GM19468 (cell line): Measurements from ENCODE around the gene SELENON.

ENCODE experiments used
- ATAC-seq: cut with Tn5 transposase; IDR thresholded peaks from one replicate; pipeline ENCODE4 v1.9.1; 2021; ENCODE audit warnings: mild to moderate bottlenecking, moderate library complexity, moderate number of reproducible peaks; ENCODE audit not compliant: unreplicated experiment; ENCODE audit errors: extremely low read depth

SELENON gene, protein sequence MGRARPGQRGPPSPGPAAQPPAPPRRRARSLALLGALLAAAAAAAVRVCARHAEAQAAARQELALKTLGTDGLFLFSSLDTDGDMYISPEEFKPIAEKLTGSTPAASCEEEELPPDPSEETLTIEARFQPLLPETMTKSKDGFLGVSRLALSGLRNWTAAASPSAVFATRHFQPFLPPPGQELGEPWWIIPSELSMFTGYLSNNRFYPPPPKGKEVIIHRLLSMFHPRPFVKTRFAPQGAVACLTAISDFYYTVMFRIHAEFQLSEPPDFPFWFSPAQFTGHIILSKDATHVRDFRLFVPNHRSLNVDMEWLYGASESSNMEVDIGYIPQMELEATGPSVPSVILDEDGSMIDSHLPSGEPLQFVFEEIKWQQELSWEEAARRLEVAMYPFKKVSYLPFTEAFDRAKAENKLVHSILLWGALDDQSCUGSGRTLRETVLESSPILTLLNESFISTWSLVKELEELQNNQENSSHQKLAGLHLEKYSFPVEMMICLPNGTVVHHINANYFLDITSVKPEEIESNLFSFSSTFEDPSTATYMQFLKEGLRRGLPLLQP

GRCh38 chr1:25799935-25800702 is at the start of gene SELENON:
Gene SELENON (plus strand): TSS chr1:25800193. CDS start chr1:25800231, 38 bp downstream.
- ATAC-seq, result no peak

DNA sequence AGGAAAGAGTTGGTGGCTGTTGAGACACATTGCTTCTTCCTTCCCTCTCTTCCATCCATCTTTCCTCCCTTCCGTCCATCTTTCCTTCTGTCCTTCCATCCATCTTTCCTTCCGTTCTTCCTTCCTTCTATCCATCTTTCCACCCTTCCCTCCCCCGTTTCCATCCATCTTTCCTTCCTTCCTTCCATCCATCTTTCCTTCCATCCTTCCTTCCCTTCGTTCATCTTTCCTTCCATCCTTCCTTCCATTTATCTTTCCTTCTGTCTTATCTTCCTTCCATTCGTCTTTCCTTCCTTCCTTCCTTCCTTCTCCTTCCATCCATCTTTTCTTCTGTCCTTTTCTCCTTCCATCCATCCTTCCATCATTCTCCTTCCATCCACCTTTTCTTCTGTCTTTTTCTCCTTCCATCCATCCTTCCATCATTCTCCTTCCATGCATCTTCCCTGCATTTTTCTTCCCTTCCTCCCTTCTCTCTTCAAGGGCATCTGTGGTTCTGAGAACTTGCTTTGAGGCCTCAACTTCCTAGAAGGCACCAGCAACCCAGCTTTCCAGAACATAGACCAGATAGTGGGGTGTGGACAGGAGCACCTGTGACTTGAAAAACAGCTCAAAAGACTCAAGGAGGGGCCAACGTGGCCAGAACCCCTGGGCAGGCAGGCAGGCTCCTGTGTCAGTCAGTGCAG is 48.9 kb upstream of the SELENON start:
- no peak for ATAC-seq

DNA sequence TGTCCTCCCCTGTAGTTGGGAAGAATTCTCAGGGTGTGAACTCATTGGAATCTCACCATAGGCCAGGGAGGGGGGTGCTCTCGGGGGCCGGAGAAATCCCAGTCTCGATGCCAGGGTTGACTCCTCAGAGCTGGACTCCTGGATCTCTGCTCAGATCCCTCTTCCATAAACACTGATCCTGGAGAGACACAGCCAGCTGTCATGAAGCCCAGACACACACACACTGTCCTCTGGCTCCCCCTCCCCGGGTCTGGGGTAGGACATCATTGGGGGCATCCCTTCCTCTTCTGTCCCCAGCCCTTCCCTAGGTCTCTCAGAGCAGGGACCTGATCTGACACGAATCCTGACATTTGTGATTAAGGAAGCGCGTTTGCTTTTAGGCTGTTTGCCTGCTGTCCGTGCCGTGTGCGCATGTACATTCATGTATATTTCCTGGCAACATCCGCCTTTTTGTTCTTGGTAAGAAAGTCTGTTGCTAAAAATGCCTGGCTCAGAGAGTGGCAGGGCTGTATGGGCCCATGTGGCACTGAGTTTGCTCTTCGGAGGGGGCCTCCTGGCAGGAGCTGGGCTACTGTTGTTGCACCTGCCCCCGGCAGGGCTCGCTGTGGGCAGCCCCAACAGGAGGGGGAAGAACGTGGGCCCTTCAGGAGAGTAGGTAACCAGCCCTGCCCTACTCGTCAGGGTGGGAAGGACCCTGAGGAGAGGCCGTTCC is 45.4 kb upstream of the SELENON start:
- ATAC-seq, result no peak

DNA sequence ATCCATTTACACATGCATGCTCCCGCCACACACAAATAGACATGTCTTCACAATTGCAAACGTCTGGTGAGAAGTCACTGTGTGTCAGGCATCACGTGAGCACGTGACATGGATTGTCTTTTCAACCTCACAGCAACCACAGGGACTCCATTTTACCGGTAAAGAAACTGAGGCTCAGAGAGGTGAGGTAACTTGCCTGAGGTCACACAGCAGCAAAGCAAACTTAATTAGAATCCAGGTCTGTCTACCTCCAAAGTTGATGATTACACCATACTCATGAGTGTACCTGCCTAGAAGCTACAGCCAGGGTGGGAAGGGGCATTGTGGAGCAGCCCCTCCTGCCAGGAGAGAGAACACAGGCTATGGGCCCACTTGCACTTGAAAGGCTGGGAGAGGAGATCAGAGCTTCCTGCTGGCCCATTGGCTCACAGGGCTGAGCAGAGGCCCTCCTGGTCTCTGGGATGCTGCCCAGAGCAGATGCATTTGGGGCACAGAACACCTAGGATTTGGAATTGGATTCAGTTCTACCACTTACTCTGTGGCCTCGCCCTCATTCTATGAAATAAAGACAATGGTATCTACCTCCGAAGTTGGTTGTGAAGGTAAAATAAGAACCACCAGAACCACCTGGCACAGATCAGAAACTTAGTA is 44.4 kb upstream of the SELENON start:
- ATAC-seq, result no peak

DNA sequence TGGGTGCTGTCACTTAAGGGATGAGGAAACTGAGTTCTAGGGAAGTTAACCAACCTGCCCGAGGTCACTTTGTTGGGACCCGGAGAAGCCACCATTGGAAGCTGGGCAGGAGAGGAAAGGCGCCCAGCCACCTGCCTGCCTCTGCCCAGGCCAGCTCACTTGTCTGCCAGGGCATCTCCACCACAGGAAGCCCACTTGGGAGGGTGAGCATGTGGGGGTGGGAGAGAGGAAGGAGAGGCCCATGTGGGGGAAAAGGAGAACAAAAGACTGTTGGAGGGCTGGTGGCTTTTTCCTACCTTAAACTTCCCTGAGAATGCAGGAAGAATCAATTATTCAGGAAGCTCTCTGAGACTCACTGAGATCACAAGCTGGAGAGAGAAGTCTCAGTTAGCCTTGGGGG is 43.8 kb upstream of the SELENON start:
- ATAC-seq, result no peak

- no peak for ATAC-seq
Measured at GRCh38 chr1:25757151-25757845, 42.7 kb upstream of the SELENON start.

GRCh38 chr1:25757846-25758185 is 42.2 kb upstream of the SELENON start:
- no peak for ATAC-seq

DNA sequence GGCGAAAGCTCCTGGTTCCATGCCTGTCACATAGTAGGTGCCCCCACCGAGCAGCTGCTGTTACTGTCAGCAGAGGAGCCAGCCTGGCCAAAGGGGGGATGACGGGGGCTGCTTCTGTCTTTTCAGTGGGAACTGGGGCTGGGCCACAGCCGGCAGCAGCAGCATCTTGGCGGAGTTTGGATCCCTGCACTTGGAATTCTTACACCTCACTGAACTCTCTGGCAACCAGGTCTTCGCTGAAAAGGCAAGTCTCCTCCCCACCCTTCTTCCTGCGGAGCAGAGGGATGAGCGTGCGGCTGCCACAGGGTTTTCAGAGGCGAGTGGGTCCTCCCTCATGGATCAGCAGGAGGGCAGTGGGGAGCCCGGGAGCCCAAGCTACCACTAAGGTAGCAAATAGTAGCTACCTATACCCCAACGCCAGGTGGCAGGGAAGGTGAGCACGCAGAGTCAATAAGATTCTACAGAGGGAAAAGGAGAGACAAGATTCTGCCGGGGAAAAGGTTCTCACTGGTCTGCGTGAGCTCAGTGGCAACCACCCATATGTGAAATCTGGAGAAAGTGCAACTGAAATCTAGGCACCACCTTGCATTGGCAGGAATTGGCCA is 41.4 kb upstream of the SELENON start:
- no peak for ATAC-seq

DNA sequence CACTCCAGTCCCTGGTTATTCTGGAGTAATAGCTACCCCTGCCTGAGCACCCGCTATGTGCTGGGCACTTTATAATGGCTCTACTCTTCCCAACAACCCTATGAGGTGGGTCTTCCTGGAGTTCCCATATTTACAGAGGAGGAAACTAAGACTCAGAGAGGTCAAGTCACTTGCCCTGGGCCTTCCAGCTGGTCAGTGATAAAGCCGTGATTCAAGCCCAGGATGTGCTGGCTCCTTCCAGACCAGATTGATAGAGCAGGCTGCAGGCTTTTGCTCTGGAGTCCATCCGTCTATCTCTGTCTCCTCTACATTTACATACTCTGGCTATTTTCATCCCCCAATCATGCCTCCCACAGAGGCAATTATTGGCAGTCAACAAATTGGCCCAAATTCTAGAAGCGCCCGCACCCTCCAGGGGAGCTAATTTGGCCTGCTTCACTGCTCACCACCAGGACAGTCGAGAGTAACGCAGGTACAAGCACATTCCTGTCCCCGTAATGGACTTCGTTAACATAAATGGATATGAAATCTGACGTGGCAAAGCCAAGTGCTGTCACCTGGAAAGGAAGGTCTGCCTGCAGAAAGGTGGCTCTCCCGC is 39.8 kb upstream of the SELENON start:
- ATAC-seq, result no peak

GRCh38 chr1:25760871-25761270 is 39.1 kb upstream of the SELENON start:
- ATAC-seq, result no peak

DNA sequence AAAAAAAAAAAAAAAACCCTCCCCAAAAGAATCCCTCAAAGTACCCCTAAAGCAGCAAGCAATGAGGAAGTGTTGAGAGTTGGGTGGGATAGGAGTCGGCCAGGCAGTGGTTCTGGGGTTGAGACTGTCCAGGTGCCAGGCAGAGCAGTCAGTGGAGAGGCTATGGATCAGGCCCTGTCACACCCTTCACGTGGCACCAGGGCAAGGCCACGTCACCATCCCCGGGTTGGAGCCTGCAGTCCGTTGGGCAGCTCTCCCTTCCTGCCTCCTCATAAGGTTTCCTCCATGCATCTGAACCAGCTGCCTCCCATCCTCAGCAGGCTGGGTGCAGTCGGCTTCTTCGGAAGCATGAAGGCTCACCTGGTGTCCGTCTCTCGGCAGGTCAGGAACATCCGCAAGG is 36.5 kb upstream of the SELENON start:
- ATAC-seq, result no peak

GRCh38 chr1:25765136-25765922 is 34.7 kb upstream of the SELENON start:
- no peak for ATAC-seq

- ATAC-seq, result no peak
Measured at GRCh38 chr1:25765923-25766589, 33.9 kb upstream of the SELENON start.

- no peak for ATAC-seq
Measured at GRCh38 chr1:25766721-25767436, 33.1 kb upstream of the SELENON start.

DNA sequence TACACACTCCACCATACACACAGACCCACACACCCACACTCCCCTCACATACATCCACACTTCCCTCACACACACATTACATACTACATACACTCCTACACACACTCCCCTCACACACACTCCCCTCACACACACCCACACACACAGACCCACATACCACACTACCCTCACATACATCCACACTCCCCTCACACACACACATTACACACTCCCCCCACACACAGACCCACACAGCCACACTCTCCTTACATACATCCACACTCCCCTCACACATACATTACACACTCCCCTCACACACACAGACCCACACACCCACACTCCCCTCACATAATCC is 32.6 kb upstream of the SELENON start:
- ATAC-seq, result no peak

DNA sequence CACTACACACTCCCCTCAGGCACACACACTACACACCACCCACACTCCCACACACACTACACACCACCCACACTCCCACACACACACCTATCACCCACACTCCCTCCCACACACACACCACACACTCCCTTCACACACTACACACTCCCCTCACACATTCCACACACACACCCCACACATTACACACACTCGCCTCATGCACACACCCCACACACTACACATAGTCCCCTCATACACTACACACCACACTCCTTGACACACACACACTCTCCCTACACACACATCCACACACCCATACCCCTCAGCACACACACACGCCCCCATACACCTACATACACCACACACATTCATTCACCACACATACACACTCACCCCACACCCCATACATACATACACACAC is 31.0 kb upstream of the SELENON start:
- ATAC-seq, result no peak
